ENCODE results near the gene CYP2A7. TPM values are rescaled to one million over a fixed set of nuclear protein-coding genes. Genes with fewer than 3 reads are reported as not detected.
"Not testable (repeated sequence)": the region's sequence is repeated elsewhere in the genome, so short reads cannot be mapped to it uniquely, and the experiment has no call there.

Gene CYP2A7
- polyA plus RNA-seq, 1 donor (not counting 4 experiments of a cell fraction or from before 2014, with no cell fraction given): not detected

- no peak for FAIRE-seq
- TF ChIP-seq EZH2 (IDR thresholded peaks at IDR 0.05; ENCODE audit: low read length) (no peak), CTCF (optimal IDR thresholded peaks at IDR 0.05 in 1 of 3, IDR thresholded peaks at IDR 0.05 in 1 of 3, conservative IDR thresholded peaks at IDR 0.05 in 1 of 3; ENCODE audit: extremely low read depth in 1 of 3, insufficient read depth in 2 of 3, low read length in 3 of 3) (no peak)
- Histone ChIP-seq H3K79me2 (ENCODE audit: control insufficient read depth, insufficient read depth, low read length) (no peaks in the 10 kb centered on the region), H3K36me3 (ENCODE audit: control insufficient read depth in 2 of 2, extremely low read depth in 1 of 2, insufficient read depth in 2 of 2, low read length in 2 of 2) (no peaks in the 10 kb centered on the region), H3K4me2 (ENCODE audit: control insufficient read depth, extremely low read depth, insufficient read depth, low read depth, low read length) (no peak overlapping the region), H3K9me1 (ENCODE audit: control insufficient read depth, extremely low read depth, insufficient read depth, low read length) (no peaks in the 10 kb centered on the region), H2AFZ (ENCODE audit: control insufficient read depth, low read length) (no peak overlapping the region), H3K27me3 (ENCODE audit: control insufficient read depth, extremely low read depth, insufficient read depth, low read length) (no peaks in the 10 kb centered on the region), H3K4me1 (ENCODE audit: control insufficient read depth, extremely low read depth, insufficient read depth, low read length) (no peaks in the 10 kb centered on the region), H3K27ac (ENCODE audit: control insufficient read depth, insufficient read depth, low read length) (no peak overlapping the region), H3K9me3 (ENCODE audit: control insufficient read depth, low read depth, low read length) (no peaks in the 10 kb centered on the region), H4K20me1 (ENCODE audit: control insufficient read depth, extremely low read depth, insufficient read depth, low read length) (no peaks in the 10 kb centered on the region), H3K9ac (ENCODE audit: control insufficient read depth, extremely low read depth, insufficient read depth, low read length) (no peak overlapping the region), H3K4me3 (ENCODE audit: control insufficient read depth in 2 of 3, extremely low read depth in 1 of 3, insufficient read depth in 2 of 3, low read depth in 1 of 3, low read length in 3 of 3) (no peak overlapping the region)
- no peak for DNase-seq (ENCODE audit: low read depth, low spot score)
- dilution Hi-C loops (cut with MboI; ENCODE audit: extremely low pct_ligation_motif_present, low sequenced_read_pairs): no loop called here
Measured at GRCh38 chr19:40862333-40862732, 19.7 kb downstream of the CYP2A7 start.

- no peaks in the 10 kb centered on the region for H3K4me1 ChIP-seq (ENCODE audit: control insufficient read depth, extremely low read depth, insufficient read depth, low read length)
- no peaks in the 10 kb centered on the region for H3K9me3 ChIP-seq (ENCODE audit: control insufficient read depth, low read depth, low read length)
- H3K27ac ChIP-seq (ENCODE audit: control insufficient read depth, insufficient read depth, low read length): no peak overlapping the region
- H3K4me3 ChIP-seq (ENCODE audit: control insufficient read depth in 2 of 3, extremely low read depth in 1 of 3, insufficient read depth in 2 of 3, low read depth in 1 of 3, low read length in 3 of 3): no peak overlapping the region
- H2AFZ ChIP-seq (ENCODE audit: control insufficient read depth, low read length): no peak overlapping the region
- no peaks in the 10 kb centered on the region for H3K79me2 ChIP-seq (ENCODE audit: control insufficient read depth, insufficient read depth, low read length)
- H3K9ac ChIP-seq (ENCODE audit: control insufficient read depth, extremely low read depth, insufficient read depth, low read length): no peak overlapping the region
- FAIRE-seq (no peak), DNase-seq (ENCODE audit: low read depth, low spot score) (no peak)
- TF ChIP-seq EZH2 (IDR thresholded peaks at IDR 0.05; ENCODE audit: low read length): no peak
- TF ChIP-seq CTCF (optimal IDR thresholded peaks at IDR 0.05 in 1 of 3, IDR thresholded peaks at IDR 0.05 in 1 of 3, conservative IDR thresholded peaks at IDR 0.05 in 1 of 3; ENCODE audit: extremely low read depth in 1 of 3, insufficient read depth in 2 of 3, low read length in 3 of 3): no peak
- H3K9me1 ChIP-seq (ENCODE audit: control insufficient read depth, extremely low read depth, insufficient read depth, low read length): no peaks in the 10 kb centered on the region
- H3K4me2 ChIP-seq (ENCODE audit: control insufficient read depth, extremely low read depth, insufficient read depth, low read depth, low read length): no peak overlapping the region
- dilution Hi-C loops (cut with MboI; ENCODE audit: extremely low pct_ligation_motif_present, low sequenced_read_pairs): no loop called here
- no peaks in the 10 kb centered on the region for H4K20me1 ChIP-seq (ENCODE audit: control insufficient read depth, extremely low read depth, insufficient read depth, low read length)
- H3K27me3 ChIP-seq (ENCODE audit: control insufficient read depth, extremely low read depth, insufficient read depth, low read length): no peaks in the 10 kb centered on the region
- H3K36me3 ChIP-seq (ENCODE audit: control insufficient read depth in 2 of 2, extremely low read depth in 1 of 2, insufficient read depth in 2 of 2, low read length in 2 of 2): no peaks in the 10 kb centered on the region
Measured at GRCh38 chr19:40858109-40858508, 23.9 kb downstream of the CYP2A7 start.

GRCh38 chr19:40852467-40853152, 29.4 kb downstream of the CYP2A7 start:
- H4K20me1 ChIP-seq (ENCODE audit: control insufficient read depth, extremely low read depth, insufficient read depth, low read length); H3K4me3 ChIP-seq (ENCODE audit: control insufficient read depth in 2 of 3, extremely low read depth in 1 of 3, insufficient read depth in 2 of 3, low read depth in 1 of 3, low read length in 3 of 3); DNase-seq (ENCODE audit: low read depth, low spot score); H3K9me1 ChIP-seq (ENCODE audit: control insufficient read depth, extremely low read depth, insufficient read depth, low read length); H2AFZ ChIP-seq (ENCODE audit: control insufficient read depth, low read length); H3K36me3 ChIP-seq (ENCODE audit: control insufficient read depth in 2 of 2, extremely low read depth in 1 of 2, insufficient read depth in 2 of 2, low read length in 2 of 2); dilution Hi-C loops (cut with MboI; ENCODE audit: extremely low pct_ligation_motif_present, low sequenced_read_pairs); H3K4me2 ChIP-seq (ENCODE audit: control insufficient read depth, extremely low read depth, insufficient read depth, low read depth, low read length); FAIRE-seq; H3K27ac ChIP-seq (ENCODE audit: control insufficient read depth, insufficient read depth, low read length); H3K9ac ChIP-seq (ENCODE audit: control insufficient read depth, extremely low read depth, insufficient read depth, low read length); H3K79me2 ChIP-seq (ENCODE audit: control insufficient read depth, insufficient read depth, low read length); H3K9me3 ChIP-seq (ENCODE audit: control insufficient read depth, low read depth, low read length); H3K4me1 ChIP-seq (ENCODE audit: control insufficient read depth, extremely low read depth, insufficient read depth, low read length): not testable (repeated sequence)
- H3K27me3 ChIP-seq (ENCODE audit: control insufficient read depth, extremely low read depth, insufficient read depth, low read length): peaks cover 15% of the 10 kb centered on the region

GRCh38 chr19:40850277-40850676, 31.8 kb downstream of the CYP2A7 start, which contains the start of gene CYP2A6:
Gene CYP2A6 (minus strand): TSS chr19:40850447. CDS start chr19:40850426, 21 bp downstream.
- FAIRE-seq; H3K9me3 ChIP-seq (ENCODE audit: control insufficient read depth, low read depth, low read length); dilution Hi-C loops (cut with MboI; ENCODE audit: extremely low pct_ligation_motif_present, low sequenced_read_pairs); H3K4me2 ChIP-seq (ENCODE audit: control insufficient read depth, extremely low read depth, insufficient read depth, low read depth, low read length); DNase-seq (ENCODE audit: low read depth, low spot score); H3K36me3 ChIP-seq (ENCODE audit: control insufficient read depth in 2 of 2, extremely low read depth in 1 of 2, insufficient read depth in 2 of 2, low read length in 2 of 2); H3K9ac ChIP-seq (ENCODE audit: control insufficient read depth, extremely low read depth, insufficient read depth, low read length); H2AFZ ChIP-seq (ENCODE audit: control insufficient read depth, low read length); H3K4me1 ChIP-seq (ENCODE audit: control insufficient read depth, extremely low read depth, insufficient read depth, low read length); H3K79me2 ChIP-seq (ENCODE audit: control insufficient read depth, insufficient read depth, low read length); H3K4me3 ChIP-seq (ENCODE audit: control insufficient read depth in 2 of 3, extremely low read depth in 1 of 3, insufficient read depth in 2 of 3, low read depth in 1 of 3, low read length in 3 of 3); H3K9me1 ChIP-seq (ENCODE audit: control insufficient read depth, extremely low read depth, insufficient read depth, low read length); H4K20me1 ChIP-seq (ENCODE audit: control insufficient read depth, extremely low read depth, insufficient read depth, low read length); H3K27ac ChIP-seq (ENCODE audit: control insufficient read depth, insufficient read depth, low read length): not testable (repeated sequence)
- H3K27me3 ChIP-seq (ENCODE audit: control insufficient read depth, extremely low read depth, insufficient read depth, low read length): peaks cover 15% of the 10 kb centered on the region

Measured in keratinocyte (primary cell).